IMR-90 (cell line): ENCODE results near the gene CUEDC2. TPM values are rescaled to one million over a fixed set of nuclear protein-coding genes. Genes with fewer than 3 reads are reported as not detected.

ENCODE experiments used
- ATAC-seq: fragments of 200-7000 bp; cut with Tn5 transposase; 2 replicates; pipeline ENCODE4 v1.9.1; 2020; ENCODE audit warnings: low read depth, mild to moderate bottlenecking, moderate library complexity
- BruUV-seq: library from RNA; stranded (reverse); fragments of 400-500 nt; replicated peaks from 2 replicates; lab custom pipeline; 2021; lab: Mats Ljungman, UMichigan
- CTCF ChIA-PET: fragments of 300-600 bp; formaldehyde crosslinking; extraction: SDS; loops from one replicate; lab custom pipeline; 2021; ENCODE audit warnings: antibody characterized with exemption; lab: Yijun Ruan, JAX
- POLR2A ChIA-PET: fragments of 300-600 bp; sonication (Branson Sonifier 250); formaldehyde crosslinking; loops from one replicate; lab custom pipeline; 2022; ENCODE audit warnings: antibody characterized with exemption; ENCODE audit not compliant: unreplicated experiment; lab: Charles Lee
- DNase-seq: peaks from one replicate; pipeline ENCODE4 v3.0.0; 2013
- H2AFZ ChIP-seq: replicated peaks from 2 replicates; pipeline ENCODE3; 2013; ENCODE audit warnings: low read length, mild to moderate bottlenecking; ENCODE audit not compliant: poor library complexity
- H2AK5ac ChIP-seq: 2 replicates; pipeline ENCODE4 v1.6.1; 2013; ENCODE audit warnings: low read depth, low read length, inconsistent platforms
- H2AK9ac ChIP-seq: replicated peaks from 2 replicates; pipeline ENCODE3; 2013; ENCODE audit warnings: mild to moderate bottlenecking, low read depth, low read length, moderate library complexity; ENCODE audit not compliant: poor library complexity
- H2BK120ac ChIP-seq: 2 replicates; pipeline ENCODE4 v1.6.1; 2013; ENCODE audit warnings: low read depth, low read length, inconsistent platforms
- H2BK15ac ChIP-seq: 3 replicates; pipeline ENCODE4 v1.6.1; 2013; ENCODE audit warnings: low read depth, low read length, inconsistent platforms
- H2BK20ac ChIP-seq: 2 replicates; pipeline ENCODE4 v1.6.1; 2013; ENCODE audit warnings: low read depth, mild to moderate bottlenecking, inconsistent platforms, low read length, moderate library complexity
- H2BK5ac ChIP-seq: 2 replicates; pipeline ENCODE4 v1.6.1; 2013; ENCODE audit warnings: mild to moderate bottlenecking, low read depth, low read length, inconsistent platforms; ENCODE audit not compliant: poor library complexity, severe bottlenecking
- H3K14ac ChIP-seq: replicated peaks from 2 replicates; pipeline ENCODE4 v1.6.1; 2013; ENCODE audit warnings: low read depth, low read length, inconsistent platforms
- H3K18ac ChIP-seq: 2 replicates; pipeline ENCODE4 v1.6.1; 2013; ENCODE audit warnings: low read depth, low read length, control low read depth
- H3K23ac ChIP-seq: 2 replicates; pipeline ENCODE4 v1.6.1; 2013; ENCODE audit warnings: low read depth, low read length, inconsistent platforms
- H3K27ac ChIP-seq: 2 replicates; pipeline ENCODE4 v1.5.1; 2013; ENCODE audit warnings: mild to moderate bottlenecking, control low read depth, low read length; ENCODE audit not compliant: insufficient read depth
- H3K27me3 ChIP-seq: 2 replicates; pipeline ENCODE4 v1.6.1; 2013; ENCODE audit warnings: low read length; ENCODE audit not compliant: control insufficient read depth, insufficient read depth
- H3K36me3 ChIP-seq: 2 replicates; pipeline ENCODE4 v1.6.1; 2013; ENCODE audit warnings: low read length, mixed read lengths; ENCODE audit not compliant: control insufficient read depth, insufficient read depth
- H3K4ac ChIP-seq: 2 replicates; pipeline ENCODE4 v1.6.1; 2013; ENCODE audit warnings: low read depth, low read length, inconsistent platforms
- H3K4me1 ChIP-seq: 2 replicates; pipeline ENCODE4 v1.6.1; 2013; ENCODE audit warnings: low read length, mixed read lengths; ENCODE audit not compliant: control insufficient read depth, insufficient read depth
- H3K4me2 ChIP-seq: 2 replicates; pipeline ENCODE4 v1.6.1; 2013; ENCODE audit warnings: low read depth, mild to moderate bottlenecking, control low read depth, low read length, moderate library complexity
- H3K4me3 ChIP-seq: 2 replicates; pipeline ENCODE4 v1.5.1; 2013; ENCODE audit warnings: low read depth, mild to moderate bottlenecking, control low read depth, low read length, moderate library complexity; ENCODE audit not compliant: insufficient read depth
- H3K56ac ChIP-seq: 2 replicates; pipeline ENCODE4 v1.6.1; 2013; ENCODE audit warnings: low read length, inconsistent platforms; ENCODE audit not compliant: insufficient read depth; ENCODE audit errors: extremely low read depth
- H3K79me1 ChIP-seq, 2 experiments: 2 replicates each; pipeline ENCODE4 v1.6.1; 2013; ENCODE audit warnings: low read length in 2 of 2, inconsistent platforms in 1 of 2, low read depth in 1 of 2
- H3K9ac ChIP-seq: 2 replicates; pipeline ENCODE4 v1.6.1; 2013; ENCODE audit warnings: low read depth, low read length, control low read depth
- H3K9me1 ChIP-seq: 2 replicates; pipeline ENCODE4 v1.6.1; 2013; ENCODE audit warnings: low read length, inconsistent platforms; ENCODE audit not compliant: insufficient read depth
- H3K9me3 ChIP-seq: 2 replicates; pipeline ENCODE4 v1.6.1; 2013; ENCODE audit warnings: low read length; ENCODE audit not compliant: control insufficient read depth, insufficient read depth
- H4K20me1 ChIP-seq: 2 replicates; pipeline ENCODE4 v1.6.1; 2013; ENCODE audit warnings: low read length, inconsistent platforms; ENCODE audit not compliant: insufficient read depth
- H4K5ac ChIP-seq: 2 replicates; pipeline ENCODE4 v1.6.1; 2013; ENCODE audit warnings: mild to moderate bottlenecking, low read depth, low read length, control low read depth
- H4K8ac ChIP-seq, 2 experiments: 2 replicates each; pipeline ENCODE4 v1.6.1; 2013; ENCODE audit warnings: low read depth in 2 of 2, low read length in 2 of 2, control low read depth in 1 of 2, inconsistent platforms in 1 of 2
- H4K91ac ChIP-seq: 2 replicates; pipeline ENCODE4 v1.6.1; 2013; ENCODE audit warnings: low read depth, low read length, inconsistent platforms; ENCODE audit not compliant: insufficient read depth
- FOS ChIP-seq: fragments of 150-350 bp; IDR thresholded peaks from 2 replicates; pipeline ENCODE4 v1.6.1; 2016; ENCODE audit warnings: low read depth, low read length
- RAD21 ChIP-seq: IDR thresholded peaks from 2 replicates; pipeline ENCODE4 v1.6.1; 2012; ENCODE audit warnings: low read length, improper control_type of control experiment
- WGBS, 2 experiments: methylation state at CpG; one replicate each; pipeline versions ENCODE4 v1.1.5 to v1.1.7; 2013; ENCODE audit warnings: missing lambda C conversion rate in 2 of 2; ENCODE audit not compliant: insufficient read length in 1 of 2; ENCODE audit errors: extremely low coverage in 2 of 2; 5-methylcytosine and 5-hydroxymethylcytosine counted together
- dilution Hi-C: fragments of 300-500 bp; cut with HindIII; formaldehyde crosslinking; loops from one replicate; pipeline ENCODE4 v1.14.3; 2018; ENCODE audit warnings: low sequenced_read_pairs; ENCODE audit not compliant: unreplicated experiment
- in situ Hi-C: fragments of 300-500 bp; cut with MboI; formaldehyde crosslinking; loops from 3 replicates; pipeline ENCODE4 v1.14.3; 2019; ENCODE audit warnings: low sequenced_read_pairs, inconsistent platforms, mixed read lengths
- intact Hi-C: fragments of 100-400 bp; cut with micrococcal nuclease; formaldehyde crosslinking; loops from 2 replicates; pipeline ENCODE4 v1.10.0; 2022
- polyA plus RNA-seq, 3 experiments: library from polyadenylated mRNA; depleted of rRNA; stranded (reverse); fragments of >200 nt; gene quantifications; 2 replicates each; pipeline ENCODE4 v1.2.3, GENCODE V29; 2012; ENCODE audit warnings: low replicate concordance in 1 of 3
- total RNA-seq: library from RNA; depleted of rRNA; stranded (reverse); fragments of >200 nt; gene quantifications from 2 replicates; pipeline ENCODE4 v1.2.3, GENCODE V29; 2012

CUEDC2 gene
- total and polyA plus RNA-seq, 2 of the 4 experiments (the other 2 are of a cell fraction), result 55.7 to 84.9 TPM

DNA sequence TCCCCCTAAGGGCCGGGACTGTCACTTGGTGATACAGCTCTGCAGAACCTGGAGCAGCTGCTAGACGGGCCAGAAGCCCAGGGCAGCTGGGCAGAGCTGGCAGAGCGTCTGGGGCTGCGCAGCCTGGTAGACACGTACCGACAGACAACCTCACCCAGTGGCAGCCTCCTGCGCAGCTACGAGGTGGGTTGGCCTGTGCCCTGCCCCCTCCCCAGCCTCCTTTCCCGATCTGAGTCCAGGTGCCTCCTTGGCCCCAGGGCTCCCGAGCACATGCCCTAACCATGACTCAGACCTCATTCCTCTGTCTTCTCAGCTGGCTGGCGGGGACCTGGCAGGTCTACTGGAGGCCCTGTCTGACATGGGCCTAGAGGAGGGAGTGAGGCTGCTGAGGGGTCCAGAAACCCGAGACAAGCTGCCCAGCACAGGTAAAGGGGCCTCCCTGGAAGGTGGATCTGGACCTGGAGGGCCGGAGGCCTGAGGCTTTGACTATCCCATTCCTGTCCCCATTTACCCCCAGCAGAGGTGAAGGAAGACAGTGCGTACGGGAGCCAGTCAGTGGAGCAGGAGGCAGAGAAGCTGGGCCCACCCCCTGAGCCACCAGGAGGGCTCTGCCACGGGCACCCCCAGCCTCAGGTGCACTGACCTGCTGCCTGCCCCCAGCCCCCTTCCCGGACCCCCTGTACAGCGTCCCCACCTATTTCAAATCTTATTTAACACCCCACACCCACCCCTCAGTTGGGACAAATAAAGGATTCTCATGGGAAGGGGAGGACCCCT, 30.5 kb downstream of the CUEDC2 start:
- H3K14ac ChIP-seq, result no peak overlapping the region
- H4K91ac ChIP-seq, result no peak overlapping the region
- no peaks in the 10 kb centered on the region for H3K9me3 ChIP-seq
- H3K4me3 ChIP-seq, result no peak overlapping the region
- no peak for ATAC-seq
- no peaks in the 10 kb centered on the region for H3K27me3 ChIP-seq
- no peak overlapping the region for H2AFZ ChIP-seq
- peak overlapping the region; percentile 75; the same call in 1 of the 2 replicates for H2AK5ac ChIP-seq
- H2BK5ac ChIP-seq, result no peak overlapping the region
- peaks cover 6% of the 10 kb centered on the region for H4K20me1 ChIP-seq
- intact Hi-C loops (no loop called here), dilution Hi-C loops (no loop called here), in situ Hi-C loops (no loop called here)
- no peak overlapping the region for H3K4ac ChIP-seq
- no peaks in the 10 kb centered on the region; the same call in 1 of the 2 replicates for H3K9me1 ChIP-seq
- H3K4me1 ChIP-seq, result peaks cover 11% of the 10 kb centered on the region
- H3K36me3 ChIP-seq, result peaks cover 24% of the 10 kb centered on the region
- no peak overlapping the region for H4K8ac ChIP-seq
- H2BK120ac ChIP-seq, result no peak overlapping the region
- POLR2A ChIA-PET, result no interaction called here
- peak overlapping the region; percentile 68 for H2AK9ac ChIP-seq
- no peak overlapping the region for H3K9ac ChIP-seq
- H3K4me2 ChIP-seq, result no peak overlapping the region
- no peak overlapping the region for H2BK15ac ChIP-seq
- no peak overlapping the region for H3K56ac ChIP-seq
- CTCF ChIA-PET, result interaction anchor here (0.6 to 0.9 kb wide), 2 partner anchors 9 to 172 kb away, joined by 3 to 4 read pairs; no protein-coding TSS in a partner anchor
- no peak overlapping the region for H4K5ac ChIP-seq
- no peak overlapping the region for H3K18ac ChIP-seq
- no peak overlapping the region for H3K27ac ChIP-seq
- TF ChIP-seq RAD21, result no peak
- TF ChIP-seq FOS, result peak; percentile 33; the same call in 1 of the 2 replicates
- no peak overlapping the region for H3K23ac ChIP-seq
- DNase-seq, result peak; percentile 50
- BruUV-seq, result no TSS peak
- WGBS, 2 experiments, result 100% methylated on average over 1 of the region's 18 CpGs; no CpG with 5 or more reads in 1 of the 2 experiments
- no peak overlapping the region for H2BK20ac ChIP-seq
- H3K79me1 ChIP-seq, result peaks cover 14 to 18% of the 10 kb centered on the region in 2 experiments
